ENCODE measurements around the gene PCDH15.

Gene PCDH15

GRCh38 chr10:54137396-54137795 lies 663.6 kb downstream of the PCDH15 start:
- H3K36me3 ChIP-seq (ENCODE audit: insufficient read depth, low read length), result no peaks in the 10 kb centered on the region; the same call in 1 of the 2 replicates
- H3K4me1 ChIP-seq (ENCODE audit: insufficient read depth, low read length), result no peaks in the 10 kb centered on the region
- H3K9ac ChIP-seq (ENCODE audit: low read depth, low read length), result no peak overlapping the region
- H3K9me3 ChIP-seq (ENCODE audit: control insufficient read depth, insufficient read depth, low read length), result peaks cover 29% of the 10 kb centered on the region

- Histone ChIP-seq H3K9ac (ENCODE audit: low read depth, low read length) (no peak overlapping the region), H3K36me3 (ENCODE audit: insufficient read depth, low read length) (no peaks in the 10 kb centered on the region), H3K4me1 (ENCODE audit: insufficient read depth, low read length) (no peaks in the 10 kb centered on the region), H3K9me3 (ENCODE audit: control insufficient read depth, insufficient read depth, low read length) (peaks cover 2% of the 10 kb centered on the region)
Measured at GRCh38 chr10:54133203-54133602, 667.8 kb downstream of the PCDH15 start.

- H3K36me3 ChIP-seq (ENCODE audit: insufficient read depth, low read length), result no peaks in the 10 kb centered on the region
- no peaks in the 10 kb centered on the region for H3K9me3 ChIP-seq (ENCODE audit: control insufficient read depth, insufficient read depth, low read length)
- no peak overlapping the region for H3K9ac ChIP-seq (ENCODE audit: low read depth, low read length)
- no peaks in the 10 kb centered on the region for H3K4me1 ChIP-seq (ENCODE audit: insufficient read depth, low read length)
Measured at GRCh38 chr10:54131833-54132232, 669.2 kb downstream of the PCDH15 start.

DNA sequence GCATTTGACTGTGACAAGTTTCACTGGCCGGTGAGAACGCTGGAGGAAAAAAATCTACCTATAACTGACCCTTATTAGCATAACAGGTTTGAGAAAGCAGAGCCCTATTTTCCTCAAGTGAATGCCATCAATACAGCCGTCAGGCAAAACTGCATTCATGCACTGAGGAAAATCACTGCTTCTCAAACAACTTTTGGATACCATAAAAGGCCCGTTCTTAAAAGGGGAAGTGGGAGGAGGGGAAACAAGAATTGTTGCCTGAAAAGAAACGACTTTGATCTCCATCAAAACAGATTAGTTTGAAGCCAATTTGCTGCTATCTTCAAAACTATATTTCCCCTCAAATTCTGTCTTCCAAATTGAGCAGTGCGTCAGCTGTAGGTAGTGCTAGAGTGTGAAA lies 670.6 kb downstream of the PCDH15 start:
- no peaks in the 10 kb centered on the region for H3K36me3 ChIP-seq (ENCODE audit: insufficient read depth, low read length)
- H3K4me1 ChIP-seq (ENCODE audit: insufficient read depth, low read length), result no peaks in the 10 kb centered on the region
- H3K9me3 ChIP-seq (ENCODE audit: control insufficient read depth, insufficient read depth, low read length), result no peaks in the 10 kb centered on the region
- no peak overlapping the region for H3K9ac ChIP-seq (ENCODE audit: low read depth, low read length)

DNA sequence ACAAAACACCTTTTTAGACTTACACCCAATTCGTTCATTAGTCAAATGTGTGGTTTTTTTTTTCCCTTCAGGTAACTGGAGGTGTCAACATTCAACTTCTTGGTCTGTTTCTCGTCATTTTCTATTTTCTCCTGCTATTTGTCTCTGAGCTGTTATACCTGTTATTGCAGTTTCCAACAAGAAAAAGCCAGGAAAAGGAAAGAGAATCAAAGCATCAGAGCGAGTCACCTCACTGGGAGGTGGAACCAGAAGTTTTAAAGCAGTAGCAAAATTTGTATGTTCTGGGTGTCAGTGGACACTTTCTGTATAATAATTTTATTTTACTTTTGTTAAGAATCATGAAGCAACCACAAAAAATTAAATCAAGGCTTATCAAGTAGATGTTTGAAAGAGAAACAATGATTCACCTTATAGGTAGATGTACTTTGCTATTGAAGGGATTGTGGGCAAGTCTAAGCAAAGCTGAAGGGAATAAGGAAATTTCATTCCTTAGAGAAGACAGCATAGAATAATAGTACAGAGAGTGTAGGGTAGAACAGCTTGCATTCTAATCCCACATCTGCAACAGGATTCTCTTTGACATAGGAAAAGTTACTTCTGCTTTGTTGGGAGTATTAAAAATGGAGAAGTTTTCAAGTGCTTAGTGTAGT lies 675.8 kb downstream of the PCDH15 start:
- H3K36me3 ChIP-seq (ENCODE audit: insufficient read depth, low read length), result no peaks in the 10 kb centered on the region
- H3K9me3 ChIP-seq (ENCODE audit: control insufficient read depth, insufficient read depth, low read length), result no peaks in the 10 kb centered on the region; the same call in 1 of the 2 replicates

DNA sequence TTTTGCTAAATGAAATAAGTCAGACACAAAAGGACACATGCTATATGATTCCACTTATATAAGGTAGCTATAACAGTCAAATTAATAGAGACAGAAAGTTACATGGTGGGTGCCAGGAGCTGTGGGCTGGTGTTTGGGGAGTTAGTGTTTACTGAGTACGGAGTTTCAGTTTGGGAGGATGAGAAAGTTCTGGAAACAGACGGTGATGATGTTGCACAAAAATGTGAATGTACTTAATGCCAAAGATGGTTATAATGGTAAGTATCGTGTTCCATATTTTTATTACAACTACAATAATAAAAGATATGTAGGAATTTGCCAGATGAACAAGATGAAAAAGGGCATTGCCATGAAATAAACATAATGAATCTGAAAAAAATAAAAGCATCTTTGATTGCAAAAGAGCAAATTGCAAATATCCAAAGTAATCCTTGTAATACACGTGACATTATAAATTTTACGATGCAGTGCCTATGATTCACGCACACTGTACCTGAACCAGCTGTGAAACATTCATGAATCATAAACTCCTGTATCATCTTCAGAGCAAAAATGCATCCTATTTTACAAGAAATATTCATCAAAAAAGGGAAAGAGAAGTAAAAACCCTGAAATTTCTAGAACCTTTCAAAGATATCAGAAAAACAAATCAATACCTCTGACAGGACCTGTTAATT lies 676.7 kb downstream of the PCDH15 start:
- H3K36me3 ChIP-seq (ENCODE audit: insufficient read depth, low read length), result no peaks in the 10 kb centered on the region
- no peaks in the 10 kb centered on the region; the same call in 1 of the 2 replicates for H3K9me3 ChIP-seq (ENCODE audit: control insufficient read depth, insufficient read depth, low read length)
- no peak overlapping the region for H3K9ac ChIP-seq (ENCODE audit: low read depth, low read length)
- H3K4me1 ChIP-seq (ENCODE audit: insufficient read depth, low read length), result no peaks in the 10 kb centered on the region

More for the DNA sequence above, 675.8 kb downstream of the PCDH15 start:
- Histone ChIP-seq H3K4me1 (ENCODE audit: insufficient read depth, low read length) (no peaks in the 10 kb centered on the region), H3K9ac (ENCODE audit: low read depth, low read length) (no peak overlapping the region)

GRCh38 chr10:54120806-54121205 lies 680.2 kb downstream of the PCDH15 start:
- Histone ChIP-seq H3K36me3 (ENCODE audit: insufficient read depth, low read length) (no peaks in the 10 kb centered on the region), H3K9ac (ENCODE audit: low read depth, low read length) (no peak overlapping the region), H3K4me1 (ENCODE audit: insufficient read depth, low read length) (no peaks in the 10 kb centered on the region), H3K9me3 (ENCODE audit: control insufficient read depth, insufficient read depth, low read length) (no peaks in the 10 kb centered on the region; the same call in 1 of the 2 replicates)

DNA sequence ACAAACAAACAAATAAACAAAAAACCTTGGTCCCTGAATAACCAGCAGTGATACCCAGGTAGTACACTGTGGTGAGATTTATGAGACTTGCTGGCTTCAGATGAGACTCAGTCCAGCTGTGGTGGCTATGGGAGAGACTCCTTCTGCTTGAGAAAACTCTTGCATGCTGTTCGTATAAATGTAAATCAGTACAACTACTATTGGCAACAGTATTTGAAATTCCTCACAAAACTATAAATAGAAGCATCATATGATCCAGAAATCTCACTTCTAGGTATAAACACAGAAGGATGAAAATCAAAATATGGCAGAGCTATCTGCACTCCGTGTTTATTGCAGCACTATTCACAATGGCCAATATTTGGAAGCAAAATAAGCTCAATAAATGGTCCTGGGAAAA lies 692.1 kb downstream of the PCDH15 start:
- no peaks in the 10 kb centered on the region for H3K9me3 ChIP-seq (ENCODE audit: control insufficient read depth, insufficient read depth, low read length)
- H3K9ac ChIP-seq (ENCODE audit: low read depth, low read length), result no peak overlapping the region
- no peaks in the 10 kb centered on the region for H3K36me3 ChIP-seq (ENCODE audit: insufficient read depth, low read length)
- H3K4me1 ChIP-seq (ENCODE audit: insufficient read depth, low read length), result no peaks in the 10 kb centered on the region

- Histone ChIP-seq H3K9ac (ENCODE audit: low read depth, low read length) (no peak overlapping the region), H3K4me1 (ENCODE audit: insufficient read depth, low read length) (no peaks in the 10 kb centered on the region), H3K36me3 (ENCODE audit: insufficient read depth, low read length) (no peaks in the 10 kb centered on the region; the same call in 1 of the 2 replicates), H3K9me3 (ENCODE audit: control insufficient read depth, insufficient read depth, low read length) (no peaks in the 10 kb centered on the region)
Measured at GRCh38 chr10:54096892-54097291, 704.1 kb downstream of the PCDH15 start.

DNA sequence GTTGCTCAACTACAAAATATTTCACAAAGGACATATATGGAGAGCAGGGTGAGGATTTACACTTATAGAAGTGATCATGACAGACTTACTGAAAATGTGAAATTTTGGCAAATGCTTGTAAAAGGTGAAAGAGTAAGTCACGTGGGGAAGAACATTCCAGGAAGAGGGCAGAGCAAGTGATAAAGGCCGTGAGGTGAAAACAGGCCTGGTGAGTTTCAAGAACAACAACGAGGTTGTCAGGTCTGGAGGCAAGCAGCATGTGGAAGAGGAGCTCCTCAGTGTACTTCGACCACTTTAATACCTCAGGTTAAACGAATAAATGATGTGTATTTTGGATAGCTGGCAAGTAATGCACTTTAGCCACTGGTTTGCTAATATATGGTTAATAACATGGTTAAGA lies 706.7 kb downstream of the PCDH15 start:
- H3K9me3 ChIP-seq (ENCODE audit: control insufficient read depth, insufficient read depth, low read length), result no peaks in the 10 kb centered on the region
- H3K4me1 ChIP-seq (ENCODE audit: insufficient read depth, low read length), result no peaks in the 10 kb centered on the region
- no peaks in the 10 kb centered on the region; the same call in 1 of the 2 replicates for H3K36me3 ChIP-seq (ENCODE audit: insufficient read depth, low read length)
- H3K9ac ChIP-seq (ENCODE audit: low read depth, low read length), result no peak overlapping the region

DNA sequence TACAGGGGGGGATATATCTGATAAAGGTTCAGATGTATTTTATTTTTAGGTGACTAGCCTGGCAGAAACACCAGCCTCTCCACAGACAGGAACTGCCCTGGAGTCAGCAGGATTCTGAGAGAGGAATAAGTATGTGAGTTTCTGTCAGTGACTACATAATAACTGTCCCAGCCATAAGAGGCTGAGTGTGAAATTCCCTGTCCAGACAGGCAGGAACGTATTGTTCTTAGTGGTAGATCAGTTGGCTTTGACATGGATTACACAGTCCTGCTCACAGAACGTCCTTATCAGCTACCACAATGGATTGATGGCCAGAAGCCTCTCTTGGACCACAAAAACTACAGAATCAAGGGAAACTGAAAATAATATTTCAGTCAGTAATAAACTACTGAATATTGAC lies 709.8 kb downstream of the PCDH15 start:
- Histone ChIP-seq H3K4me1 (ENCODE audit: insufficient read depth, low read length) (no peaks in the 10 kb centered on the region; the same call in 1 of the 2 replicates), H3K9ac (ENCODE audit: low read depth, low read length) (no peak overlapping the region), H3K36me3 (ENCODE audit: insufficient read depth, low read length) (no peaks in the 10 kb centered on the region; the same call in 1 of the 2 replicates), H3K9me3 (ENCODE audit: control insufficient read depth, insufficient read depth, low read length) (no peaks in the 10 kb centered on the region)

- no peaks in the 10 kb centered on the region for H3K9me3 ChIP-seq (ENCODE audit: control insufficient read depth, insufficient read depth, low read length)
- H3K36me3 ChIP-seq (ENCODE audit: insufficient read depth, low read length), result no peaks in the 10 kb centered on the region
- H3K4me1 ChIP-seq (ENCODE audit: insufficient read depth, low read length), result no peaks in the 10 kb centered on the region; the same call in 1 of the 2 replicates
- no peak overlapping the region for H3K9ac ChIP-seq (ENCODE audit: low read depth, low read length)
Measured at GRCh38 chr10:54081950-54082349, 719.1 kb downstream of the PCDH15 start.

DNA sequence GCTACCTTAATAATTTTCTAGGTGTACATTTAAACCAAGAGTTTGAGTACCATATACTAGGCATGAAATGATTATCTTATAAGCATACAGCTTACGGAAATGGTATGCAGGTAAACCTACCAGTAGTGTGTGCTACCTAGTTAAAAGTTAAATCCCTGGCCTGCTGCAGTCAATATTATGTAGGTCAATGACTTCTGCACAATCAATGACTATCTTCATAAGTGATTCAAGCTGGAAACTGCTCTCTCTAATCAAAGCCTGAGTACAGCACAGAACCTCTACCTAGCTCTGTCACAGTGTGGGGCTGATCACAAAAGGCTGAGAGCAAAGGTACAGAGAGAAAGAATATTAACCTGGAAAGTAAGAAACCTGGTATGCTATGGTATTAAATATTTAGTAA lies 733.7 kb downstream of the PCDH15 start:
- H3K9ac ChIP-seq (ENCODE audit: low read depth, low read length), result no peak overlapping the region
- H3K4me1 ChIP-seq (ENCODE audit: insufficient read depth, low read length), result no peaks in the 10 kb centered on the region
- no peaks in the 10 kb centered on the region for H3K36me3 ChIP-seq (ENCODE audit: insufficient read depth, low read length)

GRCh38 chr10:54066646-54067045 lies 734.4 kb downstream of the PCDH15 start:
- Histone ChIP-seq H3K4me1 (ENCODE audit: insufficient read depth, low read length) (no peaks in the 10 kb centered on the region), H3K9ac (ENCODE audit: low read depth, low read length) (no peak overlapping the region), H3K36me3 (ENCODE audit: insufficient read depth, low read length) (no peaks in the 10 kb centered on the region), H3K9me3 (ENCODE audit: control insufficient read depth, insufficient read depth, low read length) (no peaks in the 10 kb centered on the region)

More for the DNA sequence above, 733.7 kb downstream of the PCDH15 start:
- H3K9me3 ChIP-seq (ENCODE audit: control insufficient read depth, insufficient read depth, low read length), result no peaks in the 10 kb centered on the region

DNA sequence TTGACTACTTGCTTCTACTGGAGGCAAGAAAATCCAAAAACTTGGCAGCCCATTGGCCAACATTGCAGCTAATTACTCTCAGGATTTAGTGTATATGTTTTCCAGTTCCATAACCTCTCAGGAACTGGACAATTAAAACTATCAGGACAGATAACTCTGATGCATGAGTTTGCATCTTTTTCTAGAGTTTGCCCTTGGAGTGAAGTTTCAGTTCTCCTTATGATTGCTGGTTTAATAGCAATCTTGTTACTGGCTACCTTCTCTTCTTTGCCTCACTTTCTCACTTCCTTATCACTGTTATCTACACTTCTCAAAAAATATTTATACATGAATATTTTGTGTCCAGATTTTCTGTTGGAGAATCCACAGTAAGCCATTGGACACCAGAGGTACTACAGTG lies 735.9 kb downstream of the PCDH15 start:
- H3K4me1 ChIP-seq (ENCODE audit: insufficient read depth, low read length), result no peaks in the 10 kb centered on the region
- no peak overlapping the region for H3K9ac ChIP-seq (ENCODE audit: low read depth, low read length)
- no peaks in the 10 kb centered on the region for H3K36me3 ChIP-seq (ENCODE audit: insufficient read depth, low read length)
- no peaks in the 10 kb centered on the region; the same call in 1 of the 2 replicates for H3K9me3 ChIP-seq (ENCODE audit: control insufficient read depth, insufficient read depth, low read length)

All from ES-I3 (cell line).